Mesodermal cell (in vitro differentiated cells): ENCODE data around the gene INPP5A.

Experiments used
- H3K27ac ChIP-seq: 2 replicates; pipeline ENCODE4 v1.7.0; 2013; ENCODE audit warnings: mild to moderate bottlenecking, low read depth, low read length, moderate library complexity; ENCODE audit not compliant: severe bottlenecking
- H3K36me3 ChIP-seq: 2 replicates; pipeline ENCODE4 v1.7.1; 2013; ENCODE audit warnings: mild to moderate bottlenecking, low read length, moderate library complexity; ENCODE audit not compliant: control insufficient read depth, insufficient read depth
- H3K4me1 ChIP-seq: one replicate; pipeline ENCODE4 v1.7.1; 2013; ENCODE audit warnings: mild to moderate bottlenecking, low read length; ENCODE audit not compliant: insufficient read depth, control insufficient read depth, poor library complexity, severe bottlenecking
- H3K4me3 ChIP-seq: 2 replicates; pipeline ENCODE4 v1.7.0; 2013; ENCODE audit warnings: low read length, control low read depth, mild to moderate bottlenecking; ENCODE audit not compliant: insufficient read depth, poor library complexity, severe bottlenecking; ENCODE audit errors: extremely low read depth
- H3K9me3 ChIP-seq: 2 replicates; pipeline ENCODE4 v1.7.1; 2013; ENCODE audit warnings: mild to moderate bottlenecking, low read length, moderate library complexity; ENCODE audit not compliant: control insufficient read depth
- WGBS, 2 experiments: methylation state at CpG; one replicate each; pipeline ENCODE4 v1.1.5; 2013; ENCODE audit warnings: missing lambda C conversion rate in 2 of 2; ENCODE audit not compliant: insufficient coverage in 2 of 2; 5-methylcytosine and 5-hydroxymethylcytosine counted together

Gene INPP5A

GRCh38 chr10:132647424-132647823 lies 109.8 kb downstream of the INPP5A start:
- Histone ChIP-seq H3K9me3 (no peaks in the 10 kb centered on the region), H3K27ac (no peak overlapping the region), H3K4me3 (no peak overlapping the region), H3K36me3 (peaks cover 8% of the 10 kb centered on the region), H3K4me1 (no peaks in the 10 kb centered on the region)
- WGBS, 2 experiments, result 89 to 100% methylated on average over 2 to 9 of the region's 13 CpGs

- no peak overlapping the region for H3K4me3 ChIP-seq
- peaks cover 10% of the 10 kb centered on the region for H3K36me3 ChIP-seq
- no peaks in the 10 kb centered on the region for H3K9me3 ChIP-seq
- no peaks in the 10 kb centered on the region for H3K4me1 ChIP-seq
- WGBS, 2 experiments, result 91% methylated on average over 22 of the region's 26 CpGs
- no peak overlapping the region for H3K27ac ChIP-seq
These were observed 110.7 kb downstream of the INPP5A start for GRCh38 chr10:132648072-132648850.

- Histone ChIP-seq H3K4me3 (no peak overlapping the region), H3K4me1 (no peaks in the 10 kb centered on the region), H3K36me3 (peaks cover 10% of the 10 kb centered on the region), H3K27ac (no peak overlapping the region), H3K9me3 (no peaks in the 10 kb centered on the region)
- 91 to 94% methylated on average over 18 of the region's 20 CpGs for WGBS, 2 experiments
These were observed 111.4 kb downstream of the INPP5A start for GRCh38 chr10:132648851-132649528.

- Histone ChIP-seq H3K4me3 (no peak overlapping the region), H3K4me1 (no peaks in the 10 kb centered on the region), H3K27ac (no peak overlapping the region), H3K9me3 (no peaks in the 10 kb centered on the region), H3K36me3 (peaks cover 10% of the 10 kb centered on the region)
- 93% methylated on average over 16 to 19 of the region's 20 CpGs for WGBS, 2 experiments
These were observed 112.2 kb downstream of the INPP5A start for GRCh38 chr10:132649651-132650360.

- Histone ChIP-seq H3K4me3 (no peak overlapping the region), H3K27ac (no peak overlapping the region), H3K4me1 (no peaks in the 10 kb centered on the region), H3K9me3 (no peaks in the 10 kb centered on the region), H3K36me3 (peaks cover 10% of the 10 kb centered on the region)
- WGBS, 2 experiments, result 89 to 93% methylated on average over 16 to 18 of the region's 20 CpGs
These were observed 113.1 kb downstream of the INPP5A start for GRCh38 chr10:132650611-132651250.

- H3K4me1 ChIP-seq, result no peaks in the 10 kb centered on the region
- H3K4me3 ChIP-seq, result no peak overlapping the region
- peaks cover 10% of the 10 kb centered on the region for H3K36me3 ChIP-seq
- H3K9me3 ChIP-seq, result no peaks in the 10 kb centered on the region
- 93 to 95% methylated on average over 17 of the region's 18 CpGs for WGBS, 2 experiments
- no peak overlapping the region for H3K27ac ChIP-seq
These were observed 114.0 kb downstream of the INPP5A start for GRCh38 chr10:132651511-132652029.

- Histone ChIP-seq H3K4me3 (no peak overlapping the region), H3K9me3 (no peaks in the 10 kb centered on the region), H3K36me3 (peaks cover 10% of the 10 kb centered on the region), H3K27ac (no peak overlapping the region), H3K4me1 (no peaks in the 10 kb centered on the region)
- 85 to 87% methylated on average over 11 to 13 of the region's 15 CpGs for WGBS, 2 experiments
These were observed 114.9 kb downstream of the INPP5A start for GRCh38 chr10:132652446-132652845.

GRCh38 chr10:132652936-132653590 lies 115.5 kb downstream of the INPP5A start:
- WGBS, 2 experiments, result 93 to 94% methylated on average over 30 to 31 of the region's 31 CpGs
- Histone ChIP-seq H3K9me3 (no peaks in the 10 kb centered on the region), H3K4me3 (no peak overlapping the region), H3K4me1 (no peaks in the 10 kb centered on the region), H3K36me3 (peaks cover 8% of the 10 kb centered on the region), H3K27ac (no peak overlapping the region)

- Histone ChIP-seq H3K4me1 (no peaks in the 10 kb centered on the region), H3K36me3 (peaks cover 5% of the 10 kb centered on the region), H3K27ac (no peak overlapping the region), H3K4me3 (no peak overlapping the region), H3K9me3 (no peaks in the 10 kb centered on the region)
- WGBS, 2 experiments, result 94 to 96% methylated on average over 20 of the region's 20 CpGs
These were observed 116.1 kb downstream of the INPP5A start for GRCh38 chr10:132653721-132654120.

GRCh38 chr10:132654121-132654571 lies 116.6 kb downstream of the INPP5A start:
- Histone ChIP-seq H3K9me3 (no peaks in the 10 kb centered on the region), H3K27ac (no peak overlapping the region), H3K36me3 (peaks cover 5% of the 10 kb centered on the region), H3K4me3 (no peak overlapping the region), H3K4me1 (no peaks in the 10 kb centered on the region)
- WGBS, 2 experiments, result 94 to 97% methylated on average over 6 to 11 of the region's 12 CpGs
